Fibroblast of villous mesenchyme (primary cell): Measurements from ENCODE around the gene PADI2. TPM values are rescaled to one million over a fixed set of nuclear protein-coding genes. Genes with fewer than 3 reads are reported as not detected.

ENCODE experiments used
- DNase-seq: peaks from one replicate; pipeline ENCODE4 v3.0.0-alpha.2; 2010; ENCODE audit warnings: low read depth
- H3K4me3 ChIP-seq: 2 replicates; pipeline ENCODE4 v1.5.1; 2011; ENCODE audit warnings: low read depth, mild to moderate bottlenecking, low read length
- total RNA-seq: library from RNA; depleted of rRNA; stranded (reverse); fragments of >200 nt; gene quantifications from 2 replicates; pipeline ENCODE4 v1.2.3, GENCODE V29; 2012
- TF ChIP-seq, protein P1 (sequence below): IDR thresholded peaks from 2 replicates; pipeline ENCODE4 v1.5.1; 2012; ENCODE audit warnings: low read depth, mild to moderate bottlenecking, low read length; ENCODE audit not compliant: insufficient read depth

Gene PADI2
- total RNA-seq, 1 donor, result 0.43 TPM

DNA sequence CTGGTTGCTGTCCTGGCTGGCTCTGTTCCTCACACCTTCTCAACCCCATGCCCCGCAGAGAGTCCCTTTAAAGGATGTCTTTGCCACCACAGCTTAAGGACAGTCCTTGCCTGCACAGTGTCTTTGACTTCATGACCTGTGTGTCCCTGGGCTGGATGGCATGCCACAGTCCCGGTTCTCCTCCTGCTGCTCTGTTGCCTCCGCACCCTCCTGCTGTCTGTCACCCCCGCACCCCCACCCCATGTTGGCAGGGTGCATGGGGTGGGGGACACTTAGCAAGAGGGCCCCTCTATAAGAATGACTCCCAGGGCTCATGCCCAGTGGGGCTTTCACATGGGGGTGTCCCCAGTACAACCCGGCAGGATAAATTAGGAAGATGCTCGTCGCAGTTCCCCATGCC lies 44.1 kb upstream of the PADI2 start:
- no peak for DNase-seq
- TF ChIP-seq, protein P1, sequence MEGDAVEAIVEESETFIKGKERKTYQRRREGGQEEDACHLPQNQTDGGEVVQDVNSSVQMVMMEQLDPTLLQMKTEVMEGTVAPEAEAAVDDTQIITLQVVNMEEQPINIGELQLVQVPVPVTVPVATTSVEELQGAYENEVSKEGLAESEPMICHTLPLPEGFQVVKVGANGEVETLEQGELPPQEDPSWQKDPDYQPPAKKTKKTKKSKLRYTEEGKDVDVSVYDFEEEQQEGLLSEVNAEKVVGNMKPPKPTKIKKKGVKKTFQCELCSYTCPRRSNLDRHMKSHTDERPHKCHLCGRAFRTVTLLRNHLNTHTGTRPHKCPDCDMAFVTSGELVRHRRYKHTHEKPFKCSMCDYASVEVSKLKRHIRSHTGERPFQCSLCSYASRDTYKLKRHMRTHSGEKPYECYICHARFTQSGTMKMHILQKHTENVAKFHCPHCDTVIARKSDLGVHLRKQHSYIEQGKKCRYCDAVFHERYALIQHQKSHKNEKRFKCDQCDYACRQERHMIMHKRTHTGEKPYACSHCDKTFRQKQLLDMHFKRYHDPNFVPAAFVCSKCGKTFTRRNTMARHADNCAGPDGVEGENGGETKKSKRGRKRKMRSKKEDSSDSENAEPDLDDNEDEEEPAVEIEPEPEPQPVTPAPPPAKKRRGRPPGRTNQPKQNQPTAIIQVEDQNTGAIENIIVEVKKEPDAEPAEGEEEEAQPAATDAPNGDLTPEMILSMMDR, result no peak
- no peak overlapping the region for H3K4me3 ChIP-seq

DNA sequence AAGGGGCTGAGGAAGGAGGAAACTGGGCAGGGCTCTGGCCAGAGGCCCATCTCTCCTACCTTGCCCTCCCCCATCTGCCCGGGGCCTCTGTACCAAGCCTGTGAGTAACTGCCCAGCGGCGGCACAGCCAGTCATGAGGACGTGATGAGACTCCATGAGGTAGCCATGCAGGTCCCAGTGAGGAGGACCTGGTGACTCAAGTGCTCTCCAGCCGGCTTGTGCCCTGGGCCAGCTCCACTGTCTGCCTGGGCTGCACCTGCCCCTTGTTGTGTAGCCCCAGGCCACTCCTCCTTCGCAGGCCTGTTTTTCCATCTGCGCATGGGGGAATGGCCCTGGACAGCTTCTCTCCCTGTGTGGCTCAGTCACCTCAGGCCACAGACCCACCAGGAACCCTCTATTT lies 43.7 kb upstream of the PADI2 start:
- DNase-seq, result no peak
- no peak overlapping the region for H3K4me3 ChIP-seq
- TF ChIP-seq, protein P1, result no peak

DNA sequence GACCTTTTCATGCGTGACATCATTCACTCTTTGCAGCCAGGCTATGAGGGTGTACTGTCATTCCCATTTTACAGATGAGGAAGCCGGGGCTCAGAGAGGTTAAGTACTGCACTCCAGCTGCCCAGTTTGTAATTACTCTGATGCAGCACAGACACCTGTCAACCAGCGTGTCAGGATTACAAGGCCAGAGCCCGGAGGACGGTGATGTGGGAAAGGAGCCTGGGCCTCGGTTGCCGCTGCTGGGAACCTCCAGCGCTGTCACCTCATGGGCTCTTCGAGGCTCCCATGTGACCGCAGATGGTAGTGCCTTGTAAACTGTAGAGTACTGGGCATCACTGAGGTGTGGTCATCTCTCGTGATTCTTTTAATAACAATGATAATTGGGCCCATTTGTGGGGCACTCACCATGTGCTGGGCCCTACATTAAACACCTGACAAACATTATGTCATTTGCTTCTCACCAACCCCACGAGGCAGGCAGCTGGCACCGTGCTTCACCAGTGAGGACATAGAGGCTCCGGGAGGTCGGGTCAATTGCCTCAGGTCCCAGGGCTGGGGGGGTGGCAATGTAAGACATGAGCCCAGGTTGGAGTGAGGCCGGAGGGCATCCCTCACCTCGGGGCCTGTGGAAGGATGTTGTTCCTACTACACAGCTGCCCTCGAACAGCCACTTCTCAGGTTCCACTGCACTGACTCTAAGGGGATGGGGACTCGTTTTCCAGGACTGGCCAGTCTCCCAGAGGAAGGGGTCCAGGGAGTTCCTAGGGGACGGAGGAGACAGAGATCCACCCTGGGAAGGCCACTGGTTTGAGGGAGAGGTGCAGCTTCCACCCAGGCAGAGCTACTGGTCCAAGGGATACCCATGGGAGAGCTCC lies 42.9 kb upstream of the PADI2 start:
- no peak overlapping the region for H3K4me3 ChIP-seq
- TF ChIP-seq, protein P1, result no peak
- no peak for DNase-seq

DNA sequence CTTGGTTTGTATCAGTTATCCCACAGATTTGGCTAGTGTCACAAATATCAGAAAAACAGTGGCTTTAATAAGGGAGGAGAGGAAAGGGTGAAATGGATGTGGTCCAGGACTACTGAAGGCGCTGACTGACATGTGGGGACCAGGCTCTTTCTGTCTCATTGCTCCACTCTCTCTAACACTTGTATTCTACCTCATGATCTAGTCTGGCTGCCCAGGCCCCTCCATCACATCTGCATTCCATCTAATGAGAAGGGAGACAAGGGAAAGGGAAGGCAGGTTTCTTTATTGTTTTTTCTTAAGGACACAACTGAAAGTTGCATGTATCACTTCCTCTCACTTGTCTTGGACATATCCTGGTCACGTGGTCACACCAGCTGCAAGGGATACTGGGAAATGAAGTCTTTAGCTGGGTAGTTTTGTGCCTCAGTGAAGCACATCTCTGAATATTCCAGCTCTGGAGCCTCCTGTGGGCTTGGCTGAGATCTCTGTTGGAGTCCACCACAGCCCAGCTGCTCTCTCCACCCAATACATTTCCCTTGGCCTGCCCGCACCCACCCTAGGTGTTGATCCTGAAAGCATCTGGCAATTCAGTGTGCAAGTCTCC lies 42.0 kb upstream of the PADI2 start:
- TF ChIP-seq, protein P1, result no peak
- DNase-seq, result no peak
- H3K4me3 ChIP-seq, result no peak overlapping the region

DNA sequence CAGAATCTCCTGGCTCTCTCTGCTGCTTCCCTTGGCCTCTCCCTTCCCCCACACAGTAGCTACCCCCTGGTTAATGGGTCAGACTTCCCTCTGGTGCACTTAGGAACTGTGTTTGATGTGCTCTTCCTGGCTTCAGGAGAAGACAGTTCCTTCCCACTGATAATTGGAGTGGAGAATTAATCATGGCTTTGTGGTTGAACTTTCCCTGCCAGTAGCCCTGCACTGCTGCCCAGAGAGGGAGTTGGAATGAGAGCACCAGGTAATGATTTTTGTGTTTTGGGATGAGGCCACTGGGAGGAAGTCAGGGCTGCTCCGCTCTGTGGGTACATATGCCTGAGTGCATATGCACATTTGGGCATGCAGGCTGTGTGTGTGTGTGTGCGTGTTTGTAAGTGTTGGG lies 39.7 kb upstream of the PADI2 start:
- TF ChIP-seq, protein P1, result no peak
- no peak overlapping the region for H3K4me3 ChIP-seq
- DNase-seq, result no peak

DNA sequence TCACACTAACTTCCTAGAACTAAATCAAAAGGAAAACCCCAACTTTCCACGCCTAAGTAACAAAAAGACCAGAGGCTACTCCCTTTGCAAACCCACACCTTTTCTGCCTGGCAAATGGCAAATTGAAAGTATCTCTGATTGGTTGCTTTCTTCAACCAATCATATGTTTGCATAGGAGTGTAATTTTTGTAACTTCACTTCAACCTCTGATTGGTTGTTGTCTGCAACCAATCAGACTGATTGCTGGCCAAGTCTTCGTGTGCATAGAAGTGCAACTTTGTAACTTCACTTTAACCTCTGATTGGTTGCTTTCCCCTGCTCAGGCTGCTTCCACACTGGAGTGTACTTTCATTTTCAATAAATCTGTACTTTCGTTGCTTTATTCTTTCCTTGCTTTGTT lies 36.9 kb upstream of the PADI2 start:
- TF ChIP-seq, protein P1, result no peak
- peak; percentile 42 for DNase-seq
- H3K4me3 ChIP-seq, result no peak overlapping the region
